ENCODE measurements around the gene TMEM250. TPM values are rescaled to one million over a fixed set of nuclear protein-coding genes. Genes with fewer than 3 reads are reported as not detected.

Gene TMEM250
- total RNA-seq, 1 experiment from 2014 or later: 43.2 TPM

DNA sequence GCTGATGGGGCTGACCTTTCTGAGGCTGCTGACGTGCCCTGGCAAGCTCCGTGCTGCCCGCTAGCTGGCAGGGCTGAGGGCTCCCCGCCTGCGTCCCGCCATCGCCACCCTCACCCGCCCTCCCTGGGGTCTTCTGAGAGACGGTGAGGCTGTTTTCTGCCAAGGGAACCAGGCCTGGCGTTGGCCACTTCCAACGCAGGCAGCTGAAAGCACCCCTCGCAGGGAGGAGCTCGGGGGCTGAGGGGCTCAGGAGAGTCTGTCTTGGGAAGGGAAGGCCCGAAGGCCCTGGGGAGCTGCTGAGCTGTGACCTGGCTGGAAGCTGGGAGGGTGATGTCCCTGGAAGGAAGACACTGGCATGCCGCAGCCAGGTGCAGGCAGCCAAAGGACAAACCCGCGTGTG, 9.8 kb upstream of the TMEM250 start:
- Mint-ChIP-seq H3K9me3 (ENCODE audit: unreplicated experiment) (peaks cover 9% of the 10 kb centered on the region), H3K27me3 (ENCODE audit: insufficient read depth, unreplicated experiment) (peaks cover 68% of the 10 kb centered on the region)
- no peak for DNase-seq (ENCODE audit: unreplicated experiment)

GRCh38 chr9:136127313-136127712, 8.6 kb upstream of the TMEM250 start:
- ChIA-PET POLR2A (no interaction called here), CTCF (interaction anchor here (0.7 kb wide), 1 partner anchor 150 kb away, joined by 4 read pairs; no protein-coding TSS in a partner anchor)
- TF ChIP-seq CTCF (IDR thresholded peaks at IDR 0.05; ENCODE audit: unreplicated experiment): no peak
- no TSS peak for BruUV-seq (replicated peaks)
- peaks cover 9% of the 10 kb centered on the region for H3K9me3 Mint-ChIP-seq (ENCODE audit: unreplicated experiment)
- H3K4me1 Mint-ChIP-seq (ENCODE audit: insufficient read depth, unreplicated experiment): no peaks in the 10 kb centered on the region
- peaks cover 65% of the 10 kb centered on the region for H3K27me3 Mint-ChIP-seq (ENCODE audit: insufficient read depth, unreplicated experiment)
- no peak for DNase-seq (ENCODE audit: unreplicated experiment)
- H3K4me3 Mint-ChIP-seq (ENCODE audit: unreplicated experiment): no peak overlapping the region
- peaks cover 7% of the 10 kb centered on the region for H3K36me3 Mint-ChIP-seq (ENCODE audit: insufficient read depth, unreplicated experiment)
- no peak overlapping the region for H3K27ac Mint-ChIP-seq (ENCODE audit: low read depth, unreplicated experiment)
- intact Hi-C loops (cut with micrococcal nuclease): no loop called here

More for the DNA sequence above, 9.8 kb upstream of the TMEM250 start:
- peaks cover 7% of the 10 kb centered on the region for H3K36me3 Mint-ChIP-seq (ENCODE audit: insufficient read depth, unreplicated experiment)
- POLR2A ChIA-PET: interaction anchor here (0.6 kb wide), 1 partner anchor 26 kb away, joined by 3 read pairs; no protein-coding TSS in a partner anchor
- H3K4me1 Mint-ChIP-seq (ENCODE audit: insufficient read depth, unreplicated experiment): no peaks in the 10 kb centered on the region
- CTCF ChIA-PET: interaction anchor here (0.6 to 1.4 kb wide), 3 partner anchors 155 to 526 kb away, joined by 3 to 5 read pairs (median 4); no protein-coding TSS in a partner anchor
- intact Hi-C loops (cut with micrococcal nuclease): no loop called here
- no TSS peak for BruUV-seq (replicated peaks)
- TF ChIP-seq CTCF (IDR thresholded peaks at IDR 0.05; ENCODE audit: unreplicated experiment): no peak
- no peak overlapping the region for H3K27ac Mint-ChIP-seq (ENCODE audit: low read depth, unreplicated experiment)
- H3K4me3 Mint-ChIP-seq (ENCODE audit: unreplicated experiment): no peak overlapping the region

GRCh38 chr9:136124976-136125692, 6.5 kb upstream of the TMEM250 start:
- Mint-ChIP-seq H3K36me3 (ENCODE audit: insufficient read depth, unreplicated experiment) (peaks cover 7% of the 10 kb centered on the region), H3K4me3 (ENCODE audit: unreplicated experiment) (no peak overlapping the region), H3K4me1 (ENCODE audit: insufficient read depth, unreplicated experiment) (no peaks in the 10 kb centered on the region), H3K27me3 (ENCODE audit: insufficient read depth, unreplicated experiment) (peaks cover 53% of the 10 kb centered on the region), H3K9me3 (ENCODE audit: unreplicated experiment) (peaks cover 9% of the 10 kb centered on the region), H3K27ac (ENCODE audit: low read depth, unreplicated experiment) (no peak overlapping the region)
- intact Hi-C loops (cut with micrococcal nuclease): no loop called here
- ChIA-PET POLR2A (no interaction called here), CTCF (interaction anchor here (0.6 to 6.1 kb wide), 2 partner anchors 35 to 157 kb away, joined by 3 to 104 read pairs; no protein-coding TSS in a partner anchor)
- no peak for DNase-seq (ENCODE audit: unreplicated experiment)
- TF ChIP-seq CTCF (IDR thresholded peaks at IDR 0.05; ENCODE audit: unreplicated experiment): no peak
- BruUV-seq (replicated peaks): no TSS peak

GRCh38 chr9:136122425-136123383, 4.0 kb upstream of the TMEM250 start:
- peak; percentile 96 for TF ChIP-seq CTCF (IDR thresholded peaks at IDR 0.05; ENCODE audit: unreplicated experiment)
- CTCF ChIA-PET: interaction anchor here (0.5 to 6.1 kb wide), 30 partner anchors 10 to 1073 kb away, joined by 3 to 104 read pairs (median 4); no protein-coding TSS in a partner anchor

More at GRCh38 chr9:136122425-136123383, 4.0 kb upstream of the TMEM250 start:
- Mint-ChIP-seq H3K27me3 (ENCODE audit: insufficient read depth, unreplicated experiment) (peaks cover 29% of the 10 kb centered on the region), H3K4me1 (ENCODE audit: insufficient read depth, unreplicated experiment) (no peaks in the 10 kb centered on the region), H3K9me3 (ENCODE audit: unreplicated experiment) (peaks cover 9% of the 10 kb centered on the region), H3K27ac (ENCODE audit: low read depth, unreplicated experiment) (no peak overlapping the region), H3K4me3 (ENCODE audit: unreplicated experiment) (no peak overlapping the region), H3K36me3 (ENCODE audit: insufficient read depth, unreplicated experiment) (no peaks in the 10 kb centered on the region)
- BruUV-seq (replicated peaks): no TSS peak
- DNase-seq (ENCODE audit: unreplicated experiment): peak; percentile 57
- POLR2A ChIA-PET: interaction anchor here (1.6 kb wide), 1 partner anchor 29 kb away, joined by 5 read pairs; no protein-coding TSS in a partner anchor
- intact Hi-C loops (cut with micrococcal nuclease): loop anchor here (1.0 to 2.0 kb wide), 3 partner anchors 33 to 258 kb away; no protein-coding TSS in a partner anchor

Measured in MCF 10A (cell line).